Loucy (cell line): ENCODE measurements around the gene TYW1B.

Experiments used
- H2AFZ ChIP-seq: fragments of 200-600 bp; sonication (generic); 2 replicates; pipeline ENCODE4 v1.6.0; 2016; ENCODE audit warnings: antibody characterized with exemption, mild to moderate bottlenecking, low read length, moderate library complexity
- H3F3A ChIP-seq: fragments of 200-600 bp; 2 replicates; pipeline ENCODE4 v1.6.0; 2016; ENCODE audit warnings: antibody characterized with exemption, low read depth, mild to moderate bottlenecking
- H3K27me3 ChIP-seq: fragments of 200-600 bp; sonication (generic); 2 replicates; pipeline ENCODE4 v1.6.1; 2014; ENCODE audit warnings: low read length, mild to moderate bottlenecking; ENCODE audit not compliant: insufficient read depth, poor library complexity, severe bottlenecking
- H3K36me3 ChIP-seq: fragments of 200-600 bp; sonication (generic); 2 replicates; pipeline ENCODE4 v1.6.1; 2016; ENCODE audit warnings: low read length; ENCODE audit not compliant: insufficient read depth
- H3K4me1 ChIP-seq: fragments of 200-600 bp; sonication (generic); 2 replicates; pipeline ENCODE4 v1.5.1; 2014; ENCODE audit warnings: low read length, mild to moderate bottlenecking; ENCODE audit not compliant: insufficient read depth, poor library complexity, severe bottlenecking
- H3K4me2 ChIP-seq: fragments of 200-600 bp; sonication (generic); 2 replicates; pipeline ENCODE4 v1.6.0; 2014; ENCODE audit warnings: antibody characterized with exemption, low read length, low read depth, mild to moderate bottlenecking; ENCODE audit not compliant: poor library complexity, severe bottlenecking
- H3K4me3 ChIP-seq: fragments of 200-600 bp; sonication (generic); 2 replicates; pipeline ENCODE4 v1.5.1; 2014; ENCODE audit warnings: low read length, mild to moderate bottlenecking, mixed read lengths; ENCODE audit not compliant: poor library complexity, severe bottlenecking
- H3K79me2 ChIP-seq: fragments of 200-600 bp; sonication (generic); 2 replicates; pipeline ENCODE4 v1.6.1; 2014; ENCODE audit warnings: low read length; ENCODE audit not compliant: insufficient read depth
- H3K9ac ChIP-seq: fragments of 200-600 bp; sonication (generic); 2 replicates; pipeline ENCODE4 v1.6.0; 2014; ENCODE audit warnings: mild to moderate bottlenecking, low read depth, low read length, moderate library complexity; ENCODE audit not compliant: poor library complexity, severe bottlenecking
- H3K9me2 ChIP-seq: fragments of 200-600 bp; sonication (generic); replicated peaks from 2 replicates; pipeline ENCODE4 v1.6.1; 2016; ENCODE audit warnings: low read depth, low read length, mixed read lengths
- H3K9me3 ChIP-seq: fragments of 200-600 bp; sonication (generic); 2 replicates; pipeline ENCODE4 v1.6.1; 2014; ENCODE audit warnings: mild to moderate bottlenecking, antibody characterized with exemption, low read length, low read depth; ENCODE audit not compliant: insufficient read depth
- H4K20me1 ChIP-seq: fragments of 200-600 bp; sonication (generic); 2 replicates; pipeline ENCODE4 v1.6.0; 2014; ENCODE audit warnings: antibody characterized with exemption, low read length, mild to moderate bottlenecking; ENCODE audit not compliant: insufficient read depth, poor library complexity, severe bottlenecking
- CTCF ChIP-seq: fragments of 200-600 bp; sonication (generic); conservative IDR thresholded peaks from 2 replicates; pipeline ENCODE4 v1.5.1; 2014; ENCODE audit warnings: mild to moderate bottlenecking, antibody characterized with exemption, low read length
- EZH2phosphoT487 ChIP-seq: fragments of 200-600 bp; IDR thresholded peaks from 2 replicates; pipeline ENCODE4 v1.6.1; 2018; ENCODE audit warnings: antibody characterized with exemption, mild to moderate bottlenecking, moderate library complexity, borderline replicate concordance

Gene TYW1B

DNA sequence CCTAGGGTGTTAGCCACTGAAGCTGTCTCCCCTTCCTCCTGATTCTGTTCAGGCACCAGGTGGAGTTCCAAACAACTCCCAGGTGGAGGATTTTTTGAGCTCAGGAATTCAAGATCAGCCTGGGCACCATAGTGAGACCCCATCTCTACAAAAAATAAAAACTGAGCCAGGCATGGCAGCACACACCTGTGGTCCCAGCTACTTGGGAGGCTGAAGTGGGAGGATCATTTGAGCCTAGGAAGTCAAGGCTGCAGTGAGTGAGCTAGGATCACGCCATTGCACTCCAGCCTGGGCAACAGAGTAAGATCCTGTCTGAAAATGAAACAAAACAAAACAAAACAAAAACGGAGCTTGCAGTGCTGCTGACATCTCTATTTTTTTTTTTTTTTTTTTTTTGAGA is 287.1 kb downstream of the TYW1B start:
- Histone ChIP-seq H3K9me2 (no peaks in the 10 kb centered on the region), H3K36me3 (no peaks in the 10 kb centered on the region), H3K79me2 (no peaks in the 10 kb centered on the region), H3K4me2 (no peak overlapping the region), H3K9ac (no peak overlapping the region), H3F3A (no peaks in the 10 kb centered on the region), H4K20me1 (no peaks in the 10 kb centered on the region), H3K9me3 (no peaks in the 10 kb centered on the region), H3K27me3 (no peaks in the 10 kb centered on the region), H3K4me1 (no peaks in the 10 kb centered on the region), H2AFZ (no peak overlapping the region), H3K4me3 (no peak overlapping the region)
- TF ChIP-seq CTCF (no peak), EZH2phosphoT487 (no peak)

DNA sequence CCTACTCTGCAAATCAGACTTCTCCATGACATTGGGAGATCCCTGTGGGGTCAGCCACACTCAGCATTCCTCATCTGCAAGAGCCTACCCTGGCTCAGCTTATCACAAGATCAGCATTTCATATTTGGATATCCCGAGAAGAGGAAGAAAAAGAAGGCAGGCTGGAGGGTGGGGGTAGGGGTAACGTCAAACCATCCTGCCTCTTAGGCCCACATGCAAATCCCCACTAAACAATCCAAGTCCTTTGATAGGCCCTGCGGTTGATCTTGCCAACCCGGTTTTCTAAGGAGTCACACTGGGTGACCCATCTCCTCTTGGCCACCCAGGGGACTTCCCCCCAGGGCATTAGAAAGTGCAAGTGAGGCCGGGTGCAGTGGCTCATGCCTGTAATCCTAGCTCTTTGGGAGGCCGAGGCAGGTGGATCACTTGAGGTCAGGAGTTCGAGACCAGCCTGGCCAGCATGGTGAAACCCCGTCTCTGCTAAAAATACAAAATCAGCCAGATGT is 287.8 kb downstream of the TYW1B start:
- Histone ChIP-seq H3K9ac (no peak overlapping the region), H3K36me3 (no peaks in the 10 kb centered on the region), H2AFZ (no peak overlapping the region), H3K4me1 (no peaks in the 10 kb centered on the region), H4K20me1 (no peaks in the 10 kb centered on the region), H3K4me3 (no peak overlapping the region), H3K79me2 (no peaks in the 10 kb centered on the region), H3K9me2 (no peaks in the 10 kb centered on the region), H3F3A (no peaks in the 10 kb centered on the region), H3K4me2 (no peak overlapping the region), H3K9me3 (no peaks in the 10 kb centered on the region), H3K27me3 (no peaks in the 10 kb centered on the region)
- TF ChIP-seq CTCF (no peak), EZH2phosphoT487 (no peak)

DNA sequence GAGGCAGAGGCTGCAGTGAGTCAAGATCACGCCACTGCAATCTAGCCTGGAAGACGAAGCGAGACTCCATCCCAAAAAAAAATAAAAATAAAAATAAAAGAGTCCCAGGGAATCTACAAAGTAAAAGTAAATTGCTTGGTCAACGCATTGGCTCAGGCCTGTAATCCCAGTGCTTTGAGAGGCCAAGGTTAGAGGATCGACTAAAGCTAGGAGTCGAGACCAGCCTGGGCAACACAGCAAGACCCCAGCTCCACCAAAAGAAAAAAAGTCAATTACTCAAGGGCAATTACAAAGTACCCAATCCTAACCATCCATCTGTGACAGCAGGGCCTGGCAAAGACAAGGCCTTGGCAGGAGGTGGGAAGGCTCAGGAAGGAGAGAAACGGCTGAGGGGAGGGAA is 288.3 kb downstream of the TYW1B start:
- no peaks in the 10 kb centered on the region for H3K9me3 ChIP-seq
- H3K79me2 ChIP-seq: no peaks in the 10 kb centered on the region
- H3K9me2 ChIP-seq: no peaks in the 10 kb centered on the region
- no peak overlapping the region for H2AFZ ChIP-seq
- no peaks in the 10 kb centered on the region for H3F3A ChIP-seq
- no peaks in the 10 kb centered on the region for H3K36me3 ChIP-seq
- no peaks in the 10 kb centered on the region for H3K4me1 ChIP-seq
- no peak overlapping the region for H3K4me2 ChIP-seq
- TF ChIP-seq EZH2phosphoT487: no peak
- TF ChIP-seq CTCF: no peak
- H4K20me1 ChIP-seq: no peaks in the 10 kb centered on the region
- H3K9ac ChIP-seq: no peak overlapping the region
- no peak overlapping the region for H3K4me3 ChIP-seq
- H3K27me3 ChIP-seq: no peaks in the 10 kb centered on the region
